ENCODE data around the gene OVAAL.

DNA sequence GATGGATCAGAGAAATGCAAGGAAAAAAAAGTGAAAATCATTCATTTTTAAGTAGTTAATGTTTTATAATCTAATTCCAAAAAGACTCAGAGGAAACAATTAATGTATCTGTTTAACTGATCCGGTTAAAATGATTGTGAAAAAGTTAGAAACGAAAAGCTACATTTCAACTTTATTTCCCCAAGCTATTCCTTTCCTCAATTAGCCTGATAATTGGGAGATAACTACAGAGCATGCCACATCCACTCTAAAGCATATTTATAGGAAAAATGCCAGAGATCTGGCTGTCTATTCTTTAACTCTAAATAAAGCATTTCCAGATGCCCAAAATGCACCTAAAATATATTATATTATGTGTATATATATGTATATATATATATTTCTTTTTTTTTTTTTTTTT, 37.2 kb downstream of the OVAAL start:
- TF ChIP-seq, protein P1, sequence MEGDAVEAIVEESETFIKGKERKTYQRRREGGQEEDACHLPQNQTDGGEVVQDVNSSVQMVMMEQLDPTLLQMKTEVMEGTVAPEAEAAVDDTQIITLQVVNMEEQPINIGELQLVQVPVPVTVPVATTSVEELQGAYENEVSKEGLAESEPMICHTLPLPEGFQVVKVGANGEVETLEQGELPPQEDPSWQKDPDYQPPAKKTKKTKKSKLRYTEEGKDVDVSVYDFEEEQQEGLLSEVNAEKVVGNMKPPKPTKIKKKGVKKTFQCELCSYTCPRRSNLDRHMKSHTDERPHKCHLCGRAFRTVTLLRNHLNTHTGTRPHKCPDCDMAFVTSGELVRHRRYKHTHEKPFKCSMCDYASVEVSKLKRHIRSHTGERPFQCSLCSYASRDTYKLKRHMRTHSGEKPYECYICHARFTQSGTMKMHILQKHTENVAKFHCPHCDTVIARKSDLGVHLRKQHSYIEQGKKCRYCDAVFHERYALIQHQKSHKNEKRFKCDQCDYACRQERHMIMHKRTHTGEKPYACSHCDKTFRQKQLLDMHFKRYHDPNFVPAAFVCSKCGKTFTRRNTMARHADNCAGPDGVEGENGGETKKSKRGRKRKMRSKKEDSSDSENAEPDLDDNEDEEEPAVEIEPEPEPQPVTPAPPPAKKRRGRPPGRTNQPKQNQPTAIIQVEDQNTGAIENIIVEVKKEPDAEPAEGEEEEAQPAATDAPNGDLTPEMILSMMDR (conservative IDR thresholded peaks at IDR 0.05) = no peak
- TF ChIP-seq ZFX (IDR thresholded peaks at IDR 0.05) = no peak
